ENCODE data around the gene IRGM.

Gene IRGM

DNA sequence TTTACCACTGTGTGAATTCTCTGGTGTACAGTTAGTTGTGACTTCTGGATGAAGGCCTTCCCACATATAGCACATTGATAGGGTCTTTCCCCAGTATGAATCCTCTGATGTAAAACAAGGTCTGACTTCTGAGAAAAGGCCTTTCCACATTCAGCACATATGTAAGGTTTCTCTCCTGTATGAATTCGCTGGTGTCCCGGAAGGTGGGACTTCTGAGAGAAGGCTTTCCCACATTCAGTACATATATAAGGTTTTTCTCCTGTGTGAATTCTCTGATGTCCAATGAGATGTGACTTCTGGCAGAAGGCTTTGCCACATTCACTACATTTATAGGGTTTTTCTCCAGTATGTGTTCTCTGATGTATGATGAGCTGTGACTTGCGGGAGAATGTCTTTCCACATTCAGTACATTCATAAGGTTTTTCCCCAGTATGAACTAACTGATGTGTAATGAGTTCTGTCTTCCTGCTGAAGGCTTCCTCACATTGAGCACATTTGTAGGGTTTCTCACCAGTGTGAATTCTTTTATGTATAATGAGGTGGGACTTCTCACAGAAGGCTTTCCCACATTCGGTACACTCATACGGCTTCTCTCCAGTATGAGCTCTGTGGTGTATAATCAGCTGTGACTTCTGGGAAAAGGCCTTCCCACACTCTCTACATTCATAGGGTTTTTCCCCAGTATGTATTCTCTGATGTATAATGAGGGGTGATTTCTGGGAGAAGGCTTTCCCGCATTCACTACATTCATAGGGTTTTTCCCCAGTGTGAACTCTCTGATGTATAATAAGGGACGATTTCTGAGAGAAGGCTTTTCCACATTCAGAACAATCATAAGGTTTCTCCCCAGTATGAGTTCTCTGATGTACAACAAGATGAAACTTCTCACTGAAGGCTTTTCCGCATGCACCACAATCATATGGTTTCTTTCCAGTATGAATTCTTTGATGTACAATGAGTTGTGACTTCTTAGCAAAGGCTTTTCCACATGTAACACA, 49.4 kb downstream of the IRGM start:
- DNase-seq (ENCODE audit: low spot score) = no peak
